HCT116 (cell line): ENCODE measurements around the gene OR5H1. TPM values are rescaled to one million over a fixed set of nuclear protein-coding genes. Genes with fewer than 3 reads are reported as not detected.

Experiments used
- ATAC-seq: fragments of 200-7000 bp; cut with Tn5 transposase; 2 replicates; pipeline ENCODE4 v1.9.1; 2020; ENCODE audit warnings: mild to moderate bottlenecking, moderate library complexity
- BruUV-seq: library from RNA; stranded (reverse); fragments of 400-500 nt; replicated peaks from 2 replicates; lab custom pipeline; 2021; lab: Mats Ljungman, UMichigan
- CTCF ChIA-PET: fragments of 300-600 bp; sonication (Branson Sonifier 250); formaldehyde crosslinking; loops from one replicate; lab custom pipeline; 2021; ENCODE audit warnings: antibody characterized with exemption; lab: Charles Lee
- POLR2A ChIA-PET: fragments of 300-600, 350-600 bp; sonication (Branson Sonifier 250); formaldehyde crosslinking; loops from one replicate; lab custom pipeline; 2021; ENCODE audit warnings: antibody characterized with exemption; lab: Charles Lee
- RAD21 ChIA-PET, 2 experiments: fragments of 300-600 bp; sonication (Branson Sonifier 250); formaldehyde crosslinking; loops; one replicate each; lab custom pipeline; 2023; ENCODE audit warnings: low total read pairs in 2 of 2; ENCODE audit not compliant: uncharacterized antibody in 2 of 2, unreplicated experiment in 2 of 2, low non-redundant PET in 1 of 2; lab: Charles Lee
- DNase-seq: peaks from one replicate; pipeline ENCODE4 v3.0.0-alpha.2; 2010; ENCODE audit warnings: low read depth, low spot score
- H2AFZ ChIP-seq: fragments of 200-600 bp; shearing (Covaris generic), sonication (generic); 2 replicates; pipeline ENCODE4 v1.6.1; 2017; ENCODE audit warnings: low read depth, mixed run types, mixed read lengths, antibody characterized with exemption, low read length; ENCODE audit not compliant: poor library complexity, severe bottlenecking
- H3K27ac ChIP-seq: 2 replicates; pipeline ENCODE4 v1.5.1; 2012; ENCODE audit warnings: low read depth, low read length
- H3K27me3 ChIP-seq: fragments of 200-600 bp; sonication (generic); 2 replicates; pipeline ENCODE4 v1.6.1; 2016; ENCODE audit warnings: mixed run types, low read length, mixed read lengths; ENCODE audit not compliant: insufficient read depth
- H3K36me3 ChIP-seq, 2 experiments: fragments of 200-500 bp in 1 of 2; fragments of 200-600 bp in 1 of 2; sonication (Bioruptor generic) in 1 of 2; sonication (generic) in 1 of 2; 2 replicates each; pipeline versions ENCODE4 v1.5.1 to v1.6.1; 2014 to 2016; ENCODE audit warnings: low read length in 2 of 2, inconsistent platforms in 1 of 2, mixed read lengths in 1 of 2, mixed run types in 1 of 2; ENCODE audit not compliant: insufficient read depth in 2 of 2, control insufficient read depth in 1 of 2
- H3K4me1 ChIP-seq, 2 experiments: fragments of 200-600 bp in 1 of 2; sonication (generic) in 1 of 2; 2 replicates each; pipeline versions ENCODE4 v1.5.1 to v1.6.1; 2012 to 2017; ENCODE audit warnings: low read length in 2 of 2, inconsistent platforms in 1 of 2, mild to moderate bottlenecking in 1 of 2, mixed read lengths in 1 of 2, mixed run types in 1 of 2, moderate library complexity in 1 of 2; ENCODE audit not compliant: insufficient read depth in 2 of 2, control insufficient read depth in 1 of 2
- H3K4me2 ChIP-seq: fragments of 200-600 bp; sonication (generic); 2 replicates; pipeline ENCODE4 v1.6.1; 2017; ENCODE audit warnings: mixed run types, low read length, mixed read lengths
- H3K4me3 ChIP-seq, 2 experiments: fragments of 200-600 bp in 1 of 2; sonication (generic) in 1 of 2; replicated peaks in 1 of 2; 2 replicates each; pipeline ENCODE4 v1.5.1; 2011 to 2016; ENCODE audit warnings: low read length in 2 of 2, control low read depth in 1 of 2, low read depth in 1 of 2, mild to moderate bottlenecking in 1 of 2, mixed read lengths in 1 of 2, mixed run types in 1 of 2
- H3K79me2 ChIP-seq: fragments of 200-600 bp; sonication (generic); 2 replicates; pipeline ENCODE4 v1.6.1; 2017; ENCODE audit warnings: mild to moderate bottlenecking, mixed run types, low read length, moderate library complexity, mixed read lengths; ENCODE audit not compliant: insufficient read depth
- H3K9ac ChIP-seq: fragments of 200-600 bp; sonication (generic); 2 replicates; pipeline ENCODE4 v1.6.1; 2016; ENCODE audit warnings: low read length, mixed read lengths
- H3K9me2 ChIP-seq: fragments of 200-600 bp; sonication (generic), shearing (Covaris generic); 2 replicates; pipeline ENCODE4 v1.6.1; 2017; ENCODE audit warnings: mixed run types, mild to moderate bottlenecking, moderate library complexity; ENCODE audit not compliant: insufficient read depth
- H3K9me3 ChIP-seq, 2 experiments: fragments of 200-500 bp in 1 of 2; fragments of 200-600 bp in 1 of 2; sonication (Bioruptor generic) in 1 of 2; sonication (generic) in 1 of 2; 2 replicates each; pipeline ENCODE4 v1.6.1; 2014 to 2017; ENCODE audit warnings: low read length in 2 of 2, mixed read lengths in 2 of 2, inconsistent platforms in 1 of 2, low read depth in 1 of 2, mild to moderate bottlenecking in 1 of 2, mixed run types in 1 of 2, moderate library complexity in 1 of 2; ENCODE audit not compliant: control insufficient read depth in 1 of 2, insufficient read depth in 1 of 2
- H4K20me1 ChIP-seq: fragments of 200-600 bp; sonication (generic), shearing (Covaris generic); 2 replicates; pipeline ENCODE4 v1.6.1; 2017; ENCODE audit warnings: mixed run types, mild to moderate bottlenecking, moderate library complexity; ENCODE audit not compliant: insufficient read depth
- ATF3 ChIP-seq: IDR thresholded peaks from 2 replicates; pipeline ENCODE4 v1.6.1; 2012
- CEBPB ChIP-seq: IDR thresholded peaks from 2 replicates; pipeline ENCODE4 v1.6.1; 2012; ENCODE audit warnings: low read depth
- EGR1 ChIP-seq: IDR thresholded peaks from 2 replicates; pipeline ENCODE4 v1.6.1; 2012; ENCODE audit warnings: low read depth
- ELF1 ChIP-seq: IDR thresholded peaks from 2 replicates; pipeline ENCODE4 v1.6.1; 2012; ENCODE audit warnings: low read depth, borderline replicate concordance
- EZH2phosphoT487 ChIP-seq: fragments of 200-600 bp; IDR thresholded peaks from 2 replicates; pipeline ENCODE4 v1.6.1; 2018; ENCODE audit warnings: antibody characterized with exemption, borderline replicate concordance
- POLR2AphosphoS5 ChIP-seq: IDR thresholded peaks from 2 replicates; pipeline ENCODE4 v1.6.1; 2011; ENCODE audit warnings: mild to moderate bottlenecking, low read depth, low read length, moderate library complexity
- RAD21 ChIP-seq: IDR thresholded peaks from 2 replicates; pipeline ENCODE4 v1.6.1; 2012; ENCODE audit warnings: low read depth, mild to moderate bottlenecking
- SIN3A ChIP-seq: IDR thresholded peaks from 2 replicates; pipeline ENCODE4 v1.6.1; 2012; ENCODE audit warnings: low read depth
- SP1 ChIP-seq: IDR thresholded peaks from 2 replicates; pipeline ENCODE4 v1.6.1; 2012; ENCODE audit warnings: low read depth
- SRF ChIP-seq: IDR thresholded peaks from 2 replicates; pipeline ENCODE4 v1.6.1; 2012; ENCODE audit warnings: low read depth
- TCF7L2 ChIP-seq: IDR thresholded peaks from 2 replicates; pipeline ENCODE4 v1.7.0; 2011; ENCODE audit warnings: borderline replicate concordance, inconsistent platforms; ENCODE audit not compliant: insufficient read depth, insufficient read length; ENCODE audit errors: extremely low read depth
- YY1 ChIP-seq: IDR thresholded peaks from 2 replicates; pipeline ENCODE4 v1.6.1; 2011; ENCODE audit warnings: low read length, low read depth, moderate library complexity, mild to moderate bottlenecking; ENCODE audit not compliant: insufficient replicate concordance; ENCODE audit errors: extremely low read depth
- ZBTB33 ChIP-seq: IDR thresholded peaks from 2 replicates; pipeline ENCODE4 v1.6.1; 2011; ENCODE audit warnings: mild to moderate bottlenecking, low read length, moderate library complexity; ENCODE audit not compliant: insufficient replicate concordance; ENCODE audit errors: extremely low read depth
- ZNF274 ChIP-seq: fragments of 200-500 bp; sonication (Bioruptor generic); IDR thresholded peaks from 2 replicates; pipeline ENCODE4 v1.6.1; 2014; ENCODE audit warnings: mild to moderate bottlenecking, low read depth, low read length, inconsistent platforms
- intact Hi-C: fragments of 100-400 bp; cut with micrococcal nuclease; formaldehyde crosslinking; loops from 2 replicates; pipeline ENCODE4 v1.10.0; 2022
- total RNA-seq: library from RNA; stranded (reverse); gene quantifications from one replicate; pipeline ENCODE4 v1.2.1, GENCODE V29; 2021; ENCODE audit not compliant: unreplicated experiment
- TF ChIP-seq, protein P1 (sequence below): IDR thresholded peaks from 2 replicates; pipeline ENCODE4 v1.6.1; 2012; ENCODE audit warnings: low read depth

OR5H1 gene
- total RNA-seq, 1 experiment from 2014 or later, result not detected

GRCh38 chr3:98151241-98151640 is 20.7 kb downstream of the OR5H1 start:
- Histone ChIP-seq H3K4me3 (no peak overlapping the region), H3K27me3 (no peaks in the 10 kb centered on the region), H3K79me2 (no peaks in the 10 kb centered on the region), H3K27ac (no peak overlapping the region), H3K36me3 (no peaks in the 10 kb centered on the region), H3K9ac (no peak overlapping the region), H4K20me1 (no peaks in the 10 kb centered on the region), H3K9me2 (no peaks in the 10 kb centered on the region), H2AFZ (peak overlapping the region; percentile 66), H3K4me1 (peaks cover 0 to 12% of the 10 kb centered on the region in 2 experiments; a peak in 2 of 4 replicates), H3K9me3 (no peaks in the 10 kb centered on the region), H3K4me2 (peak overlapping the region; percentile 26)
- no peak for TF ChIP-seq CEBPB
- no peak for TF ChIP-seq RAD21
- TF ChIP-seq, protein P1, sequence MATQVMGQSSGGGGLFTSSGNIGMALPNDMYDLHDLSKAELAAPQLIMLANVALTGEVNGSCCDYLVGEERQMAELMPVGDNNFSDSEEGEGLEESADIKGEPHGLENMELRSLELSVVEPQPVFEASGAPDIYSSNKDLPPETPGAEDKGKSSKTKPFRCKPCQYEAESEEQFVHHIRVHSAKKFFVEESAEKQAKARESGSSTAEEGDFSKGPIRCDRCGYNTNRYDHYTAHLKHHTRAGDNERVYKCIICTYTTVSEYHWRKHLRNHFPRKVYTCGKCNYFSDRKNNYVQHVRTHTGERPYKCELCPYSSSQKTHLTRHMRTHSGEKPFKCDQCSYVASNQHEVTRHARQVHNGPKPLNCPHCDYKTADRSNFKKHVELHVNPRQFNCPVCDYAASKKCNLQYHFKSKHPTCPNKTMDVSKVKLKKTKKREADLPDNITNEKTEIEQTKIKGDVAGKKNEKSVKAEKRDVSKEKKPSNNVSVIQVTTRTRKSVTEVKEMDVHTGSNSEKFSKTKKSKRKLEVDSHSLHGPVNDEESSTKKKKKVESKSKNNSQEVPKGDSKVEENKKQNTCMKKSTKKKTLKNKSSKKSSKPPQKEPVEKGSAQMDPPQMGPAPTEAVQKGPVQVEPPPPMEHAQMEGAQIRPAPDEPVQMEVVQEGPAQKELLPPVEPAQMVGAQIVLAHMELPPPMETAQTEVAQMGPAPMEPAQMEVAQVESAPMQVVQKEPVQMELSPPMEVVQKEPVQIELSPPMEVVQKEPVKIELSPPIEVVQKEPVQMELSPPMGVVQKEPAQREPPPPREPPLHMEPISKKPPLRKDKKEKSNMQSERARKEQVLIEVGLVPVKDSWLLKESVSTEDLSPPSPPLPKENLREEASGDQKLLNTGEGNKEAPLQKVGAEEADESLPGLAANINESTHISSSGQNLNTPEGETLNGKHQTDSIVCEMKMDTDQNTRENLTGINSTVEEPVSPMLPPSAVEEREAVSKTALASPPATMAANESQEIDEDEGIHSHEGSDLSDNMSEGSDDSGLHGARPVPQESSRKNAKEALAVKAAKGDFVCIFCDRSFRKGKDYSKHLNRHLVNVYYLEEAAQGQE, result no peak
- TF ChIP-seq TCF7L2, result peak; percentile 29
- BruUV-seq, result no TSS peak
- ATAC-seq (peak; percentile 73; the same call in 1 of the 2 replicates), DNase-seq (peak; percentile 24)
- ChIA-PET CTCF (no interaction called here), RAD21 (no interaction called here), POLR2A (no interaction called here)
- intact Hi-C loops, result no loop called here

GRCh38 chr3:98166396-98166795 is 35.9 kb downstream of the OR5H1 start, which contains the start of gene OR5H15:
Gene OR5H15, plus strand, starts transcription at chr3:98166696. Its CDS starts 2,004 bp downstream, at chr3:98168700.
- ATAC-seq (no peak), DNase-seq (no peak)
- no peak within 1 kb of the TSS for H2AFZ ChIP-seq
- no peaks in the 10 kb centered on the region for H3K4me1 ChIP-seq
- H3K79me2 ChIP-seq, result no peaks in the 10 kb centered on the region
- no TSS peak for BruUV-seq
- no peaks in the 10 kb centered on the region for H3K9me2 ChIP-seq
- intact Hi-C loops, result no loop called here
- ChIA-PET POLR2A (no interaction called here), RAD21 (no interaction called here), CTCF (no interaction called here)
- no peak within 1 kb of the TSS for H3K4me3 ChIP-seq
- H3K9me3 ChIP-seq, result no peaks in the 10 kb centered on the region
- no peaks in the 10 kb centered on the region for H4K20me1 ChIP-seq
- H3K9ac ChIP-seq, result no peak within 1 kb of the TSS
- H3K27ac ChIP-seq, result no peak within 1 kb of the TSS
- H3K36me3 ChIP-seq, result no peaks in the 10 kb centered on the region
- no peak within 1 kb of the TSS for H3K4me2 ChIP-seq
- H3K27me3 ChIP-seq, result no peaks in the 10 kb centered on the region
- TF ChIP-seq EGR1, result no peak
- TF ChIP-seq ATF3, result no peak
- TF ChIP-seq RAD21, result no peak
- TF ChIP-seq EZH2phosphoT487, result no peak
- no peak for TF ChIP-seq YY1
- no peak for TF ChIP-seq POLR2AphosphoS5
- no peak for TF ChIP-seq ZBTB33
- no peak for TF ChIP-seq SRF
- no peak for TF ChIP-seq SP1
- TF ChIP-seq ZNF274, result no peak
- no peak for TF ChIP-seq SIN3A
- no peak for TF ChIP-seq ELF1
